CD14-positive monocyte (primary cell): Measurements from ENCODE around the gene GAS7. TPM values are rescaled to one million over a fixed set of nuclear protein-coding genes. Genes with fewer than 3 reads are reported as not detected.

Experiments
- DNase-seq, 3 donors: peaks; one replicate each; pipeline ENCODE4 v3.0.0-alpha.2; 2011 to 2022
- H2AFZ ChIP-seq: 2 replicates; pipeline ENCODE4 v1.6.0; 2012; ENCODE audit warnings: mild to moderate bottlenecking, low read depth, low read length, inconsistent platforms; ENCODE audit not compliant: insufficient read depth, poor library complexity, severe bottlenecking
- H3K27ac ChIP-seq, 2 donors: 1 replicate in 1 of 2; 2 replicates in 1 of 2; pipeline ENCODE4 v1.5.1; 2012 to 2013; ENCODE audit warnings: low read length in 2 of 2, control low read depth in 1 of 2, inconsistent platforms in 1 of 2, low read depth in 1 of 2, mild to moderate bottlenecking in 1 of 2
- H3K27me3 ChIP-seq, 2 donors: one replicate each; pipeline versions ENCODE4 v1.6.0 to v1.6.1; 2011 to 2013; ENCODE audit warnings: low read length in 2 of 2; ENCODE audit not compliant: control insufficient read depth in 2 of 2, insufficient read depth in 2 of 2
- H3K36me3 ChIP-seq, 2 donors: replicated peaks in 1 of 2; 1 replicate in 1 of 2; 2 replicates in 1 of 2; pipeline versions ENCODE4 v1.5.1 to v1.6.1; 2012 to 2013; ENCODE audit warnings: low read length in 2 of 2, control low read depth in 1 of 2, inconsistent platforms in 1 of 2, mild to moderate bottlenecking in 1 of 2; ENCODE audit not compliant: insufficient read depth in 2 of 2, control insufficient read depth in 1 of 2
- H3K4me1 ChIP-seq, 2 donors: 1 replicate in 1 of 2; 2 replicates in 1 of 2; pipeline versions ENCODE4 v1.5.1 to v1.6.1; 2012 to 2013; ENCODE audit warnings: low read length in 2 of 2, control low read depth in 1 of 2, inconsistent platforms in 1 of 2, mild to moderate bottlenecking in 1 of 2, moderate library complexity in 1 of 2; ENCODE audit not compliant: insufficient read depth in 2 of 2, control insufficient read depth in 1 of 2
- H3K4me2 ChIP-seq: replicated peaks from 2 replicates; pipeline ENCODE3; 2012; ENCODE audit warnings: low read length, moderate library complexity, mild to moderate bottlenecking; ENCODE audit not compliant: poor library complexity, severe bottlenecking; ENCODE audit errors: extremely low read depth
- H3K4me3 ChIP-seq, 3 experiments: fragments of 200-600 bp in 1 of 3; sonication (generic) in 1 of 3; replicated peaks in 1 of 3; 1 replicate in 2 of 3; 2 replicates in 1 of 3; pipeline ENCODE4 v1.5.1; 2011 to 2013; ENCODE audit warnings: low read length in 3 of 3, mild to moderate bottlenecking in 3 of 3, control low read depth in 2 of 3, low read depth in 2 of 3, inconsistent platforms in 1 of 3, moderate library complexity in 1 of 3
- H3K79me2 ChIP-seq: 2 replicates; pipeline ENCODE4 v1.6.0; 2012; ENCODE audit warnings: mild to moderate bottlenecking, control low read depth, inconsistent platforms, low read length, moderate library complexity; ENCODE audit not compliant: insufficient read depth
- H3K9ac ChIP-seq: 2 replicates; pipeline ENCODE4 v1.6.0; 2017; ENCODE audit warnings: low read length, mild to moderate bottlenecking; ENCODE audit not compliant: insufficient read depth, poor library complexity, severe bottlenecking
- H3K9me3 ChIP-seq, 2 donors: replicated peaks in 1 of 2; 1 replicate in 1 of 2; 2 replicates in 1 of 2; pipeline versions ENCODE4 v1.5.1 to v1.6.1; 2012 to 2013; ENCODE audit warnings: low read length in 2 of 2, control low read depth in 1 of 2; ENCODE audit not compliant: control insufficient read depth in 1 of 2, insufficient read depth in 1 of 2
- H4K20me1 ChIP-seq: 2 replicates; pipeline ENCODE4 v1.6.0; 2012; ENCODE audit warnings: mild to moderate bottlenecking, low read length, control low read depth, moderate library complexity; ENCODE audit not compliant: insufficient read depth
- H3K27ac Mint-ChIP-seq, 7 donors: one replicate each; pipeline ENCODE4 v1.8.0; 2020; ENCODE audit warnings: mild to moderate bottlenecking in 7 of 7, mixed read lengths in 7 of 7, moderate library complexity in 6 of 7, inconsistent platforms in 2 of 7
- H3K27me3 Mint-ChIP-seq, 3 donors: one replicate each; pipeline ENCODE4 v1.8.0; 2021 to 2022; ENCODE audit warnings: low read depth in 3 of 3, mild to moderate bottlenecking in 3 of 3, mixed read lengths in 3 of 3, moderate library complexity in 3 of 3, inconsistent platforms in 1 of 3
- H3K36me3 Mint-ChIP-seq, 2 donors: one replicate each; pipeline ENCODE4 v1.8.0; 2020; ENCODE audit warnings: mixed read lengths in 2 of 2, inconsistent platforms in 1 of 2, mild to moderate bottlenecking in 1 of 2
- H3K4me1 Mint-ChIP-seq: one replicate; pipeline ENCODE4 v1.8.0; 2020; ENCODE audit warnings: mild to moderate bottlenecking, mixed read lengths
- H3K4me3 Mint-ChIP-seq, 2 donors: one replicate each; pipeline ENCODE4 v1.8.0; 2020; ENCODE audit warnings: mild to moderate bottlenecking in 2 of 2, mixed read lengths in 2 of 2, moderate library complexity in 1 of 2
- H3K9me3 Mint-ChIP-seq, 7 donors: one replicate each; pipeline ENCODE4 v1.8.0; 2020 to 2022; ENCODE audit warnings: mixed read lengths in 7 of 7, mild to moderate bottlenecking in 6 of 7, moderate library complexity in 6 of 7, inconsistent platforms in 2 of 7
- CTCF ChIP-seq: fragments of 200-600 bp; IDR thresholded peaks from one replicate; pipeline ENCODE4 v1.8.0; 2022; ENCODE audit warnings: antibody characterized with exemption, mild to moderate bottlenecking
- WGBS: methylation state at CpG from one replicate; pipeline ENCODE4 v1.1.5; 2013; ENCODE audit warnings: missing lambda C conversion rate; ENCODE audit not compliant: insufficient coverage; 5-methylcytosine and 5-hydroxymethylcytosine counted together
- intact Hi-C, 2 donors: fragments of 100-400 bp; cut with micrococcal nuclease; formaldehyde crosslinking; loops; one replicate each; pipeline versions ENCODE4 v1.15.0 to v1.15.1; 2023
- polyA plus RNA-seq, 3 donors: library from polyadenylated mRNA; depleted of rRNA in 1 of 3; unstranded in 2 of 3; stranded (reverse) in 1 of 3; fragments of 300-500 nt in 2 of 3; fragments of >200 nt in 1 of 3; fragmentation: Illumina TruSeq in 2 of 3; gene quantifications; 1 replicate in 2 of 3; 2 replicates in 1 of 3; pipeline ENCODE4 v1.2.3, GENCODE V29; 2012 to 2021

GAS7 gene
- polyA plus RNA-seq, 3 donors: 53.1 to 91.9 (median 66.6) TPM

DNA sequence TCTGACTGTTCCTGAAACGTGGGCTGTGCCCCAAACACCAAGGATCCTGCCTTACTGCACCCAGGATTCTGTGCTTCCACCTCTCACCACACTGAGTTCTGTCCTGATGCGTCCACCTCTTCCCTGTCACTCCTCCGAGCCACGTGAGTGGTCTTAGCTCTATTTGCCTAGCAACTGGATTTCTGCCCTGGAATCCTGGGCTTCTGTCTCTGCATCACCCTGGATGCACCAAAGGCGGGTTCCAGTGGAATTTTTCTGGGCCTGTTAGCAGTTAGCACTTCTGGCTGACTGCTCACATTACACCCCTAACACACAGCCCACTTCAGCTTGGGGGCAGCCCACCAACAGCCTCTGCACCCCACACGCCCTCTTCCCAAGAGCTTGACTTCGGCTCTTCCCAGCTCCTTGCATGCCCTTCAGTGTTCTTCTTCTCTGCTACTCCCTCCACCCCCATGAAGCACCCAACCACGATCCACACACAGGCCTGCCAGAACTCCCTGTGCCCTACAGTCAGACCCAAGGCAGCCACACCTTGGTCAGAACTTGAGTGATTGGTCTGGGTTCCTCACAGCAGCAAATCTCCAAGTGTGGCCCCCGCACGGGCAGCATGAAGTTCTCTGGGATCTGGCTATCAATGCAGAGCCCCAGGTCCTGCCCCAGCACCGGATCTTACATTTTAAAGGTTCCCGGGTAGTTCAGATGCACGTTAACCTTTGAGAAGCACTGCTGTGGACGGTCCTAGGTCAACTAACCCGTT lies 163.5 kb downstream of the GAS7 start:
- peaks cover 36 to 52% of the 10 kb centered on the region in 2 donors for H3K36me3 Mint-ChIP-seq
- peaks cover 0 to 5% (median 0%) of the 10 kb centered on the region in 3 donors for H3K27me3 Mint-ChIP-seq
- Histone ChIP-seq H3K79me2 (peaks cover 89% of the 10 kb centered on the region), H3K27me3 (no peaks in the 10 kb centered on the region), H4K20me1 (peaks cover 9% of the 10 kb centered on the region), H3K9ac (peak overlapping the region; percentile 72), H3K27ac (peak overlapping the region; percentile 91 to 94), H3K36me3 (peaks cover 16 to 28% of the 10 kb centered on the region in 2 donors), H3K9me3 (no peaks in the 10 kb centered on the region), H2AFZ (no peak overlapping the region), H3K4me3 (peak overlapping the region; percentile 49 to 77 (median 66)), H3K4me2 (peak overlapping the region; percentile 80), H3K4me1 (peaks cover 90% of the 10 kb centered on the region in 2 donors)
- peaks cover 0 to 5% (median 2%) of the 10 kb centered on the region in 7 donors for H3K9me3 Mint-ChIP-seq
- no peak for DNase-seq
- H3K4me3 Mint-ChIP-seq: peak overlapping the region; percentile 74 to 93
- TF ChIP-seq CTCF: no peak
- intact Hi-C loops: loop anchor here in 1 of 2 donors (2.0 kb wide), 1 partner anchor 14 kb away; no protein-coding TSS in a partner anchor
- peaks cover 92% of the 10 kb centered on the region for H3K4me1 Mint-ChIP-seq
- peak overlapping the region; percentile 96 to 99 (median 97) for H3K27ac Mint-ChIP-seq
- WGBS: 86% methylated on average over 14 of the region's 15 CpGs

DNA sequence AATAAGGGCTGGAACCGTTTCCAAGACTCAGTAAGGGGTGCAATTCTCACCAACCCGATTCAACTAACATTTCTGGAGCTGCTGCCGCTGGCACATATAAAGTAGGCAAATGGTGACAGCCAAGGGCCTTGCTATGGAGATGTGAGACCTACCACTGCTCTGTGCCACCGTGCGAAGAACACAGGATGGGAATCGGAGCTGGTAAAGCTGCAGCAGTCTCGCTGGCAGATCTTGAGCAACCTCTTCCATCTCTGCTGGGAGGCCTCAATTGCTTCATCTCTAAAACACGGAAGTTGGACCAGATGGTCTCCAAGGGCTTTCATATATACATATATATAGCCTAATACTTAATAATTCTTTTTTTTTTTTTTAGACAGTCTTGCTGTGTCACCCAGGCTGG lies 164.4 kb downstream of the GAS7 start:
- Mint-ChIP-seq H3K9me3 (peaks cover 0 to 5% (median 2%) of the 10 kb centered on the region in 7 donors), H3K4me3 (peak overlapping the region; percentile 74 to 93), H3K27me3 (no peaks in the 10 kb centered on the region), H3K4me1 (peaks cover 97% of the 10 kb centered on the region), H3K27ac (peak overlapping the region; percentile 96 to 99 (median 97)), H3K36me3 (peaks cover 35 to 51% of the 10 kb centered on the region in 2 donors)
- H3K4me3 ChIP-seq: peak overlapping the region; percentile 17 to 68 (median 18)
- intact Hi-C loops: loop anchor here in 1 of 2 donors (2.0 kb wide), 1 partner anchor 13 kb away; no protein-coding TSS in a partner anchor
- H3K4me1 ChIP-seq: peaks cover 96 to 98% of the 10 kb centered on the region in 2 donors
- peaks cover 18 to 29% of the 10 kb centered on the region in 2 donors for H3K36me3 ChIP-seq
- peak overlapping the region; percentile 91 to 94 for H3K27ac ChIP-seq
- no peaks in the 10 kb centered on the region for H3K27me3 ChIP-seq
- no peaks in the 10 kb centered on the region for H3K9me3 ChIP-seq
- peaks cover 89% of the 10 kb centered on the region for H3K79me2 ChIP-seq
- DNase-seq: peak; percentile 91 to 97 (median 95)
- peak overlapping the region; percentile 71 for H3K4me2 ChIP-seq
- H2AFZ ChIP-seq: peak overlapping the region; percentile 15
- peak overlapping the region; percentile 72 for H3K9ac ChIP-seq
- WGBS: 10% methylated on average over 4 of the region's 8 CpGs
- TF ChIP-seq CTCF: no peak
- H4K20me1 ChIP-seq: peaks cover 9% of the 10 kb centered on the region
